Spleen (tissue), 11 donors: ENCODE measurements around the gene EPX. TPM values are rescaled to one million over a fixed set of nuclear protein-coding genes. Genes with fewer than 3 reads are reported as not detected.

ENCODE experiments used
- DNase-seq: peaks from one replicate; pipeline ENCODE4 v3.0.0-alpha.2; 2020
- H3K27ac ChIP-seq, 8 donors: fragments of 200-600 bp; sonication (generic) in 7 of 8; 1 replicate in 4 of 8; 2 replicates in 4 of 8; pipeline versions ENCODE4 v1.5.0 to v1.8.0; 2016 to 2021; ENCODE audit warnings: inconsistent platforms in 4 of 8, mild to moderate bottlenecking in 4 of 8, moderate library complexity in 1 of 8
- H3K27me3 ChIP-seq, 7 donors: fragments of 200-600 bp; sonication (generic) in 6 of 7; replicated peaks in 1 of 7; 1 replicate in 4 of 7; 2 replicates in 3 of 7; pipeline versions ENCODE4 v1.5.0 to v1.8.0; 2016 to 2021; ENCODE audit warnings: inconsistent platforms in 3 of 7, mild to moderate bottlenecking in 1 of 7
- H3K36me3 ChIP-seq, 6 donors: fragments of 200-600 bp; sonication (generic) in 5 of 6; 1 replicate in 4 of 6; 2 replicates in 2 of 6; pipeline versions ENCODE4 v1.5.0 to v1.8.0; 2016 to 2021; ENCODE audit warnings: inconsistent platforms in 2 of 6
- H3K4me1 ChIP-seq, 6 donors: fragments of 200-600 bp; sonication (generic) in 5 of 6; 1 replicate in 3 of 6; 2 replicates in 3 of 6; pipeline versions ENCODE4 v1.5.0 to v1.8.0; 2016 to 2021; ENCODE audit warnings: inconsistent platforms in 3 of 6
- H3K4me3 ChIP-seq, 8 donors: fragments of 200-600 bp; sonication (generic) in 7 of 8; 1 replicate in 4 of 8; 2 replicates in 4 of 8; pipeline versions ENCODE4 v1.5.0 to v1.8.0; 2016 to 2021; ENCODE audit warnings: inconsistent platforms in 4 of 8, mild to moderate bottlenecking in 4 of 8, moderate library complexity in 2 of 8
- H3K9me3 ChIP-seq, 8 donors: fragments of 200-600 bp; sonication (generic) in 7 of 8; 1 replicate in 4 of 8; 2 replicates in 4 of 8; pipeline versions ENCODE4 v1.5.0 to v1.8.0; 2016 to 2021; ENCODE audit warnings: inconsistent platforms in 4 of 8
- CTCF ChIP-seq, 11 experiments: fragments of 200-600 bp in 7 of 11; fragments of 450-650 bp in 4 of 11; sonication (generic) in 4 of 11; IDR thresholded peaks in 8 of 11; conservative IDR thresholded peaks in 3 of 11; 1 replicate in 7 of 11; 2 replicates in 4 of 11; pipeline versions ENCODE4 v1.4.0 to v1.8.0; 2016 to 2021; ENCODE audit warnings: antibody characterized with exemption in 11 of 11, inconsistent platforms in 4 of 11, mild to moderate bottlenecking in 1 of 11
- POLR2A ChIP-seq, 3 donors: fragments of 450-650 bp; IDR thresholded peaks; one replicate each; pipeline ENCODE4 v1.5.1; 2017; ENCODE audit warnings: antibody characterized with exemption in 3 of 3, mild to moderate bottlenecking in 1 of 3
- POLR2AphosphoS5 ChIP-seq, 3 donors: sonication (generic); formaldehyde crosslinking; IDR thresholded peaks; one replicate each; pipeline ENCODE4 v1.5.1; 2017; ENCODE audit warnings: antibody characterized with exemption in 3 of 3
- WGBS, 5 donors: extraction: QIAGEN DNeasy Blood & Tissue Kit in 3 of 5; methylation state at CpG; one replicate each; pipeline versions ENCODE4 v1.1.5 to v1.1.7; 2013 to 2018; 5-methylcytosine and 5-hydroxymethylcytosine counted together
- intact Hi-C: fragments of 100-400 bp; cut with DNase I; formaldehyde crosslinking; loops from one replicate; pipeline ENCODE4 v1.15.0; 2023; ENCODE audit warnings: low total_unique reads
- polyA plus RNA-seq, 3 donors: library from polyadenylated mRNA; stranded (reverse); fragments of 200-250 nt; gene quantifications; one replicate each; pipeline ENCODE4 v1.2.1, GENCODE V29; 2013
- total RNA-seq, 7 donors: library from RNA; depleted of rRNA in 3 of 7; stranded (reverse); fragments of >200 nt in 3 of 7; fragmentation: NEBNext Ultra II Directional in 4 of 7; extraction: Animal tissue kit (Norgen Biotek cat#: 25700) in 4 of 7; gene quantifications; one replicate each; pipeline versions ENCODE4 v1.1.0 to v1.2.1, GENCODE V29; 2016 to 2021
- donor health status: healthy with polysubstance abuse.
- donor health status: DM: no; HTN: no; CAD: no; lungs with moderate emphysema.
- donor health status: DM: no; HTN: no; CAD: no.
- donor health status: Bipolar disorder and iron deficiency.
- donor health status: healthy.
- donor health status: DM: no; HTN: no; CAD: no.
- donor health status: DM: yes; HTN: yes; CAD: no.

Gene EPX
- total and polyA plus RNA-seq, 10 donors = 0.24 to 3.9 (median 1.2) TPM; not detected in 1

- H3K27ac ChIP-seq = peak overlapping the region; percentile 51 to 82 (median 74)
- no peaks in the 10 kb centered on the region for H3K36me3 ChIP-seq
- intact Hi-C loops = no loop called here
- DNase-seq = peak; percentile 80
- WGBS, 5 donors = 2 to 4% (median 3%) methylated on average over 36 to 65 of the region's 65 CpGs
- peaks cover 7 to 36% (median 27%) of the 10 kb centered on the region in 6 donors for H3K4me1 ChIP-seq
- TF ChIP-seq POLR2AphosphoS5 (IDR thresholded peaks at IDR 0.05) = peak; percentile 34 to 77 (median 74)
- TF ChIP-seq CTCF (IDR thresholded peaks at IDR 0.05 in 8 of 11, conservative IDR thresholded peaks at IDR 0.05 in 3 of 11) = no peak
- peak overlapping the region; percentile 32 to 69 (median 46) for H3K4me3 ChIP-seq
- peaks cover 0 to 40% (median 9%) of the 10 kb centered on the region in 7 donors for H3K27me3 ChIP-seq
- H3K9me3 ChIP-seq = no peaks in the 10 kb centered on the region
These were observed 35.4 kb upstream of the EPX start for GRCh38 chr17:58156839-58157803.

- TF ChIP-seq CTCF (IDR thresholded peaks at IDR 0.05 in 8 of 11, conservative IDR thresholded peaks at IDR 0.05 in 3 of 11) = no peak
- TF ChIP-seq POLR2A (IDR thresholded peaks at IDR 0.05) = no peak
- no peak for TF ChIP-seq POLR2AphosphoS5 (IDR thresholded peaks at IDR 0.05)
- intact Hi-C loops = no loop called here
- H3K4me1 ChIP-seq = peaks cover 4 to 26% (median 18%) of the 10 kb centered on the region in 6 donors
- DNase-seq = no peak
- 66 to 89% (median 86%) methylated on average over 2 of the region's 2 CpGs for WGBS, 5 donors
- H3K4me3 ChIP-seq = no peak overlapping the region
- H3K27ac ChIP-seq = no peak overlapping the region
- H3K36me3 ChIP-seq = no peaks in the 10 kb centered on the region
- H3K9me3 ChIP-seq = no peaks in the 10 kb centered on the region
- H3K27me3 ChIP-seq = peaks cover 0 to 40% (median 9%) of the 10 kb centered on the region in 7 donors
These were observed 34.3 kb upstream of the EPX start for GRCh38 chr17:58158181-58158580.

- intact Hi-C loops = no loop called here
- 59 to 76% (median 68%) methylated on average over 3 of the region's 3 CpGs for WGBS, 5 donors
- no peaks in the 10 kb centered on the region for H3K9me3 ChIP-seq
- no peak overlapping the region for H3K4me3 ChIP-seq
- H3K36me3 ChIP-seq = no peaks in the 10 kb centered on the region
- H3K27ac ChIP-seq = no peak overlapping the region
- TF ChIP-seq CTCF (IDR thresholded peaks at IDR 0.05 in 8 of 11, conservative IDR thresholded peaks at IDR 0.05 in 3 of 11) (no peak), POLR2AphosphoS5 (IDR thresholded peaks at IDR 0.05) (no peak), POLR2A (IDR thresholded peaks at IDR 0.05) (no peak)
- peaks cover 0 to 15% (median 9%) of the 10 kb centered on the region in 6 donors for H3K4me1 ChIP-seq
- peaks cover 0 to 30% (median 10%) of the 10 kb centered on the region in 7 donors for H3K27me3 ChIP-seq
- DNase-seq = no peak
These were observed 31.0 kb upstream of the EPX start for GRCh38 chr17:58161566-58161965.

GRCh38 chr17:58165981-58166380 is 26.5 kb upstream of the EPX start:
- H3K4me1 ChIP-seq = peaks cover 0 to 13% (median 1%) of the 10 kb centered on the region in 6 donors
- peaks cover 0 to 19% (median 4%) of the 10 kb centered on the region in 7 donors for H3K27me3 ChIP-seq
- intact Hi-C loops = no loop called here
- no peaks in the 10 kb centered on the region for H3K9me3 ChIP-seq
- no peak overlapping the region for H3K27ac ChIP-seq
- TF ChIP-seq POLR2A (IDR thresholded peaks at IDR 0.05) = no peak
- no peak for TF ChIP-seq CTCF (IDR thresholded peaks at IDR 0.05 in 8 of 11, conservative IDR thresholded peaks at IDR 0.05 in 3 of 11)
- no peak for TF ChIP-seq POLR2AphosphoS5 (IDR thresholded peaks at IDR 0.05)
- 11 to 20% (median 19%) methylated on average over 2 of the region's 2 CpGs for WGBS, 5 donors
- no peaks in the 10 kb centered on the region for H3K36me3 ChIP-seq
- no peak overlapping the region for H3K4me3 ChIP-seq
- no peak for DNase-seq
